SW480 (cell line): ENCODE measurements around the gene SPTLC2.
A peak's percentile ranks its signal among the peaks of the same experiment; 100 is the strongest.

Experiments used
- DNase-seq: peaks from one replicate; pipeline ENCODE4 v3.0.0-alpha.2; 2016; ENCODE audit warnings: low spot score

The SPTLC2 gene

DNA sequence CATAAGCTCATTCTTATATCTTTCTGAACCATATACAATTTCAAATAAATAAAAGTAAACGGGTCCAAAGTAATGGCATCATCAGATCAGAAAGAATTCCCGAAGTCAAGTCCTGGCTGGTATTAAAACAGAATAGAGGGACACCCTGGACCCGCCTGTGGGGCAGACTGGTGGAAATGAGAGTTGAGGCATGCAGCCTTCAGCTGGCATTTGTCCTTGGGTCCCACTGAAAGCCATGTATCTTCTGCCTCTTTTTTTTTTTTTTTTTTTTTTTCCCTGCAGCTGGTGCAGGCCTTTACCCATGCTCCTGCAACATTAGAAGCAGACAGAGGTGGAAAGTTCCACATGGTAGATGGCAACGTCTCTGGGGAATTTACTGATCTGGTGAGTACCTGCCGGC lies 148.6 kb downstream of the SPTLC2 start:
- DNase-seq = no peak

DNA sequence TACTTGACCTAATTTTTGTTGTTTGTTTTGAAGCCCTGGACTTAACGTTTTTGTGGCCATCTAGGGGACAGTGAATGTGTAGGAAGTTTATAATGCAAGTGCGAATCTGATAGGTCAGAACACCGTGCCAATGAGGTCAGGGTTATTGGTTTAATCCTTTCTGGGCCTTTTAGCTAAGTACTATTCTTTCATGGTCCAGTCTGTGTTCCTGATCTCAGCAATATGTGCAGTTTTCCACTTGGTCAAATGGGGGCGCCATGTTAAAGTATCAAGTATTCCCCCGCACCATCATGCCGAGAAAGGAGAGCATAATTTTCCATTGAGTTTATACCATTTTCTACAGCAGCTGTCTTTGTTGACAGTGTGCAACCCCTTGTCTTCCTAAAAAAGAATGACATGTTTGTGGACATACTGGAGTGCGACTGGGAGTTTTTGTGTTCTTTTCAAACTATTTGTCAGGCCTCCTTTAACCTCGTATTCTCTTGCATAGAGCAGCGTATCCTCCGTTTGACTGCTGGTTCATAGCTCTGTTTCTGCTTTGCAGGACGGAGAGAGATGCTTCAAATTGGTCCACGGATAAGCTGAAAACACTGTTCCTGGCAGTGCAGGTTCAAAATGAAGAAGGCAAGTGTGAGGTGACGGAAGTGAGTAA lies 157.2 kb downstream of the SPTLC2 start:
- DNase-seq = peak; percentile 63

DNA sequence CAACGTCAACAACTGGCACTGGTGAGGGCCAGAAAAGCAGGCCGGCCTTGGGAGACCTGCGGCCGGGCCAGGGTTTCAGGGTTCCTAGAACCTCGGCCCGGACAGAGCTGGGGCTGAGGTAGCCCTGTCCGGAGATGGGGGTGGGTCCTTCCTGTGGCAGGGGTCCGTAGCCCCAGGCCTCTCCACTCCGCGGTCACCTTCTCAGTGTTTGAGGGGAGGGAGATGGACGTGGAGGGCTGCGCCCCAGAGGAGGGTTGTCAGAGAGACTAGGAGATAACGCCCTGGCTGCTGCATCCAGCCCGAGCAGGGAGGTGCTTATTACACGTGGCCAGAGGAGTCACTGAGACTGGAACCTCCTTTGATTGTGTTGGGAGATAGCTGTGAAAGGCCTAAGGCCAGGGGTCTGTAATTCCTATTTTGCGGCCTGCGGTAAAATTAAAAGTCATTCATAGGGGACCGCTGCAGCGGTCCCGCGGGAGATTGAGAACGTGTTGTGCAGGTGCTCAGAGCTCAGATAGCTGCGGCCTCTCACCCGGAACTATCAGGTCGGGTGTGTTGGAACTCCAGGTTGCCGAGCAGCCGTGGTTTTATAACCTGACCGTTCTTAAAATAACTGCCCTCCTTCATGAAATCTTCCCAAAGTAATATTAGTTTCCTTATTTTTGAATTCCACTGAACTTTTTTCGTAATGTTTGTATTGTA lies 158.0 kb downstream of the SPTLC2 start:
- DNase-seq = peak; percentile 64

DNA sequence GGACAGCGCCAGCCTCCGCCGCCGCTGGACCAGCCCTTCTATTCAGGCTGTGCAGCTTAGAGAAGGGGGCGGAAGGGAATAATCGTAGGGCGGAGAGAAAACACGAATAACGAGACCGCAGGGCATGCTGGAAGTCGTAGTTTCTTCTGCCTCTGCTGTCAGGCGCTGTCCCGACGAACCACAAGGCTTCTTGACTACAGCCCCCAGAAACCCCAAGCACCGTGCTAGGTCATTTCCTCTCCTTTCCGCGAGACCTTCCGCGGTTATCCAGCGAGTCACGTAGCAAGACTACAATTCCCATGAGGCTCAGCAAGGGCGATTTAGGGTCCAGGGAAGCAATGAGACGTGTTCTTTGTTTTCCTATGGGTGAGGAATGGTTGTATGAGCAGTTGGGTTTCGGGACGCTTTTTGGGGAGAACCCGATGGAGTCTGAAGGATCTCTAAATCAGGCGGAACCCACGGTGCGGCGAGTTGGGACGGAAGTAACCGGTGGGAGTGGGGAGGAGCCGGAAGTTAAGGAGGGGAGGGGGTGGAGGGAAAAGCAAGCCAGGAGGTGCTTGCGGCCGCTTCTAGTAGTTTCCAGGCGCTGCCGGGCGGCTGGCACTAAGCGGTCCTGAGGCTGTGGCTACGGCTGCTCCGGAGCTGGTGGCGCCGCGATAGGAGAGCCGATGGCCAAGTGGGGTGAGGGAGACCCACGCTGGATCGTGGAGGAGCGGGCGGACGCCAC lies 158.8 kb downstream of the SPTLC2 start, which contains the start of the genes AHSA1 and VIPAS39:
TSS of gene AHSA1 (plus strand) at position 572 of the 727 bp plus-strand sequence. CDS start at position 669, 97 bp downstream.
TSS of gene VIPAS39 (minus strand) at position 80 of the 727 bp plus-strand sequence. CDS start 3,499 bp downstream, outside the sequence.
- peak; percentile 100 for DNase-seq

DNA sequence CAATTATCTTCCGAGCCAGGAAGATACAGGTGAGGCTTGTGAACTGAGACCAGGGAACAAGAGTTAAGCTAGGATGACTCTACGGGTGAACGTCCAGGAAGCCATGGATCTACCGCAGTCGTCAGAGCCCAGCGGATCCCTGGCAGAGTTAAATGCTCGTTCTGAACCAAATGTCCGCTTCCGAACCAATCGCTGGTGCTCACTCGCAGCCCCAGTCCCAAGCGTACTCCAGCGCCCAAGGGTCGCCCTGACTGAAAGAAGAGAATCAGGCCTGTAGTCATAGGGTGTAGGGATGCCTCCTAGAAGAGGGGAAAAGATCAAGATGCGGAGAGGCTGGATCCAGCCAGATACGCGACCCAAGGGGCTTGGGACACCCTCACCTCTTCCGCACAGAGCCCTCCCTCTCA lies 159.3 kb downstream of the SPTLC2 start:
- DNase-seq = peak; percentile 55
